Stimulated activated CD8-positive, alpha-beta memory T cell treated with anti-CD3 and anti-CD28 coated beads, Interleukin-12 subunit alpha, Interleukin-12 subunit beta, amount 100 ng/mL, for 24 hours (primary cell): ENCODE data around the gene SLC51B.
"Not testable (repeated sequence)": the region's sequence is repeated elsewhere in the genome, so short reads cannot be mapped to it uniquely, and the experiment has no call there.

Experiments
- DNase-seq: peaks from one replicate; pipeline ENCODE4 v3.0.0-alpha.2; 2020; ENCODE audit errors: extremely low read depth

Gene SLC51B

DNA sequence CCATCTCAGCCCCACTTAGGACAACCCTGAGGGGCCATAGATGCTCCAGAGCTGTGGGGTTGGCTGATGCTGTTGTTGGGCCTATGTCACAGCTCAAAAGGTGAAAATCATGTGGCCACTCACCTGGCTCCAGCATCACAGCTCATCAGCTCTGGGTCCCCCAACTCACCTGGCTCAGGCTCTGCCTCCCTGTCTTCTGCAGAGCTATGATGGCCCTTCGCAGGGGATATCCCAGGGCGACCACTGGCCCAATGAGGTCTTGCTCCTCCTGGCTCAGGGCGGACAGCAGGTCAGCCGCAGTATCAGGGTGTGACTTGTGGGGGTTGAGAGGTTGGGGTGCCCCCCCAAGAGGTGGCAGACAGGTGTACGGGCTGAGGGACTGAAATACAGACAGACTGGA lies 54.1 kb downstream of the SLC51B start:
- DNase-seq: no peak

DNA sequence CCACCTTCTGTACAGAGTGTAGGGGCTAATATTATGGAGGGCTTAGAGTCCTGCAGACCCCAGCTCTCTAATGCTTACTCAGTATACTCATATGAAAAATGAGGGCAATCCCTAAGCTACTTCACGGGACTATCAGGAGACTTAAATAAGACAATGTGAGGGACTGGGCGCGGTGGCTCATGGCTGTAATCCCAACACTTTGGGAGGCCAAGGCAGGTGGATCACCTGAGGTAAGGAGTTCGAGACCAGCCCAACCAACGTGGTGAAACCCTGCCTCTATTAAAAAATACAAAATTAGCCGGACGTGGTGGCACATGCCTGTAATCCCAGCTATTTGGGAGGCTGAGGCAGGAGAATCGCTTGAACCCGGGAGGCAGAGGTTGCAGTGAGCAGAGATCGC lies 54.6 kb downstream of the SLC51B start:
- not testable (repeated sequence) for DNase-seq

DNA sequence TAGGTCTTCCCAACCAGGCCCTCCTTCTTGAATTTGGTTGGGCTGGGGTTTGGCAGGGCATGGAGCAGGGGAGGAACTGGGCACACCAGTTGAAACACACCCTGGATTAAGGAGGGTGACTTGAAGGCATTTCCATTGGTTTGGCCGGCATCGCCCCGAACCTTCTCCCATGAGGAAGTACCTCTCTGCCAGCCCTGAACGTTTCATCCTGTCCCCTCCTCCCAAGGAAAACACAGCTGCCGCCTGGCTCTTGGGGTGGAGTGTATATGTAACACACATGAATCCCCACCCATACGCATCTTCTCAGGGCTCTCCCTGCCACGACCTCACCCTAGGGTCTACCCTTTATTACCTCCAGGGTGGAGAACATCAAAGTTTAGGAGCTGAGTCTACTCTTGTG lies 55.3 kb downstream of the SLC51B start:
- DNase-seq: no peak

DNA sequence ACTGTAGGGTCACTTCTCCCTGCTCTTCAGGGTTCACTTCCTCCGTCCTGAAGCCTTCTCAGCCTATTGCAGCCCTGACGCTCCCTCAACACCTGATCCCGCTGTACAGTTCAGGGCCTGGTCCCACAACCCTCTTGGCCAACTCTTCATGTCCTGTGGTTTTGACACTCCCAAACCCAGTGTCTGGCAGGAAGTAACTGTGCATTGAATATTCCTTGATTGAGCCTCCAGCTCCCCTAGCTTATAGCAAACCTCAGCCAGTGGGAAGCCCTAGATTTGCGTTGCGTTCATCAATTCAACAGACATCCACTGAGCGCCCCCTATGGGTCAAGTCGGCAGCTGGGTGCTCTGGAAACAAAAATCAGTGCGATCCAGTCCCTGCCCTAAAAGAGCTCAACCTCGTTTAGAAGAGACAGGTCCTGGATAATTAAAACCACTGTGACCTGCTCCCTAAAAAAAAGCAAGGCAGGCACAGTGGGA lies 56.3 kb downstream of the SLC51B start:
- DNase-seq: peak; percentile 7

DNA sequence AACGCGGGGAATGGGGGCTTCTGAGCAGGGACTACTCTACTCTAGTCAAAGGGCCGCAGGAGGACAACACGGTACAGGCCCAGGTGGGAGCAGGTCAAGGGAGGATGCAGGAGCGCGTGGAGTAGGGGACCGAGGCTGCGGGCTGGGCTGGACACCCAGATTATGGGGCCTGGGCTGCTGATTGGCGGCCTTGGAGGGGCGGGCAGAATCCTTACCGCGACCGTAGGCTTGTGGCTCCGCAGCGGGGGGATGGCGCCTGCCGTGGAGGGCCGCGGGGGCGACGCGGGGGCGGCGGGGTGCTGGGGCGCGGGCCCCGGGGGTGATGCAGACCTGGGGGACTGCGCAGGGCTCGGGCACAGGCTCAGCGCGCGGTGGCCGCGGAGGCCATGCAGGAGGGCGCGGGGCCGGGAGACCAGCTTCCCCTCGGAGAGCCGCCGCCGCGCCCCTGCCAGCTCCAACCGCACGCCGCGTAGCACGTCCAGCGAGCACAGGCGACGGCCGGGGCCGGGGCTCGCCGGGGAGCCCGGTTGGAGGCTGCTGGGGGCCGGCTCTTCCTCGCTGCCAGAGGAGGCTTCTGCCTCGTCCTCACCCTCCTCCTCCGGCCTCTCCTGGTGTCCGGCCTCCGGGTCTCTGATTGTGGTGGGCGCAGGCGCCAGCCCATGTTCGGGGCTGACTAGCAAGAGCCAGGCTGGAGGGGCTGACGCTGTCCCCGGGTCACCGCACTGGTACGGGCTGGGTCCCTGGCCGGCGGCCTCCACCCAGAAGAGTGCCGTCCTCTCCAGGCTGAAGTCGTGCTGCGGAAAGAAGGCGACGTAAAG lies 56.9 kb downstream of the SLC51B start:
- no peak for DNase-seq

DNA sequence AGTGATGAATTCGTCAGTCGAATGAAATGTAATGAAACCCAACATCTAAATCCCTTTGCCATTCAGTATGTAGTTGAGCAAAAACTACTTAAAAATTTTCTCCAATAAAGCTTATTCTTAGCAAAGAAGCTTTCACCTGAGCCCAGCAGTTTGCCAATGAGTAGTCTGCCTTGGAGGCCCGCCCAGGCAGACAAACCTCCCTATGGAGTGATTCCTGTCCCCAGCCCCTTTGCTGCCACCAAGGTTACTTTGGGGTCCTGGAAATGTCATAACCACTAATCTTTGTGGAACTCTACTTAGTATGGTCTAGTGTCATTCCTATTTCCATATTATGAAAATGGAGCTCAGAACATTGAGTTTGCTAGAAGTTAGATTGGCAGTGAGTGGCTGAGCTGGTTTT lies 57.7 kb downstream of the SLC51B start:
- DNase-seq: no peak
